ENCODE results near the gene RNF213.

Gene RNF213

DNA sequence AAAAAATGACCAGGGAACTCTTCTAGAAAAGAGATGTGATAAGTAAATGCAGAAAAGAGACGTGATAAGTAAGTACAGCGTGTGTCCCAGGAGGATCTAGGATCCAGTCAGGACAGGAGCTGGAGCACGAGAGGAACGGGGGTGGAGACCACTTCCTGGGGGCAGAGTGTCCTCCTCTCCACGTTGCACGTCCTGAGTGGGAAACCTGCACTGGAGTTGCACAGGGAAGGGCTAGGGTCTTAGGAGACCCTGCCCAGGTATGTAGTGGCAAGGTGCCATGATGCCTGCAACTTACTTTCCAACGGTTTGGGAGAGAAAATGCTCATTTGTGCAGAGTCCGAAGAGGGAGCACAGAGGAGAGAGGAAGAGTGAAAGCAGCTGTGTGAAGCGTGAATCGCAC lies 55.8 kb downstream of the RNF213 start:
- Histone ChIP-seq H3K27me3 (ENCODE audit: low read depth, low read length) (no peaks in the 10 kb centered on the region), H3K27ac (ENCODE audit: low read length) (no peak overlapping the region), H4K20me1 (ENCODE audit: insufficient read depth, low read length) (peaks cover 51% of the 10 kb centered on the region), H3K4me1 (ENCODE audit: low read length) (no peaks in the 10 kb centered on the region), H3K9me3 (ENCODE audit: insufficient read depth, low read length) (no peaks in the 10 kb centered on the region), H3K4me3 (ENCODE audit: low read length) (no peak overlapping the region), H2AFZ (ENCODE audit: low read depth, low read length) (no peak overlapping the region), H3K4me2 (ENCODE audit: low read length) (no peak overlapping the region), H3K36me3 (replicated peaks; ENCODE audit: low read depth, low read length) (peaks cover 62% of the 10 kb centered on the region), H3K79me2 (ENCODE audit: low read length) (peaks cover 25% of the 10 kb centered on the region), H3K9ac (ENCODE audit: low read length) (no peak overlapping the region)
- TF ChIP-seq EZH2phosphoT487 (IDR thresholded peaks at IDR 0.05; ENCODE audit: low read depth) = no peak
- TF ChIP-seq CTCF (IDR thresholded peaks at IDR 0.05; ENCODE audit: low read depth, low read length) = no peak

GRCh38 chr17:80316927-80317705 lies 56.5 kb downstream of the RNF213 start:
- Histone ChIP-seq H3K27ac (ENCODE audit: low read length) (no peak overlapping the region), H3K9me3 (ENCODE audit: insufficient read depth, low read length) (no peaks in the 10 kb centered on the region), H3K4me2 (ENCODE audit: low read length) (no peak overlapping the region), H4K20me1 (ENCODE audit: insufficient read depth, low read length) (peaks cover 49% of the 10 kb centered on the region), H2AFZ (ENCODE audit: low read depth, low read length) (no peak overlapping the region), H3K27me3 (ENCODE audit: low read depth, low read length) (no peaks in the 10 kb centered on the region), H3K4me1 (ENCODE audit: low read length) (no peaks in the 10 kb centered on the region), H3K9ac (ENCODE audit: low read length) (no peak overlapping the region), H3K4me3 (ENCODE audit: low read length) (no peak overlapping the region), H3K79me2 (ENCODE audit: low read length) (peaks cover 19% of the 10 kb centered on the region), H3K36me3 (replicated peaks; ENCODE audit: low read depth, low read length) (peaks cover 59% of the 10 kb centered on the region)
- no peak for TF ChIP-seq CTCF (IDR thresholded peaks at IDR 0.05; ENCODE audit: low read depth, low read length)

DNA sequence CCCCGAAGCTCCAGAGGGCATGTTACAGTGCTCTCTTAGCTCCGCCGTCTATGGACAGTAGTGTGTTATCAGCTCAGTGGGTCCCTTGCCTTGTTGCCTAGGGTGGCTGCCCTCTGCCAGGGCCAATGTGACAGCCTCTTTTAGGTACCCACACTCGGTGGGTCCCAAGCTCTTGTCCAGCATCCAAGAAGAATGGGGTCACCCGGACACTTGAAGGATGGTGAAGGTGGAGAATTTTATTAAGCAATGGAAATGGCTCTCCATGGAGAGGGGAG lies 57.0 kb downstream of the RNF213 start:
- Histone ChIP-seq H3K4me2 (ENCODE audit: low read length) (no peak overlapping the region), H3K27ac (ENCODE audit: low read length) (no peak overlapping the region), H3K9me3 (ENCODE audit: insufficient read depth, low read length) (no peaks in the 10 kb centered on the region), H3K27me3 (ENCODE audit: low read depth, low read length) (no peaks in the 10 kb centered on the region), H3K4me3 (ENCODE audit: low read length) (no peak overlapping the region), H2AFZ (ENCODE audit: low read depth, low read length) (no peak overlapping the region), H3K36me3 (replicated peaks; ENCODE audit: low read depth, low read length) (peaks cover 59% of the 10 kb centered on the region), H3K4me1 (ENCODE audit: low read length) (no peaks in the 10 kb centered on the region), H3K79me2 (ENCODE audit: low read length) (peaks cover 14% of the 10 kb centered on the region), H3K9ac (ENCODE audit: low read length) (no peak overlapping the region), H4K20me1 (ENCODE audit: insufficient read depth, low read length) (peaks cover 47% of the 10 kb centered on the region)
- TF ChIP-seq CTCF (IDR thresholded peaks at IDR 0.05; ENCODE audit: low read depth, low read length) (no peak), EZH2phosphoT487 (IDR thresholded peaks at IDR 0.05; ENCODE audit: low read depth) (no peak)

DNA sequence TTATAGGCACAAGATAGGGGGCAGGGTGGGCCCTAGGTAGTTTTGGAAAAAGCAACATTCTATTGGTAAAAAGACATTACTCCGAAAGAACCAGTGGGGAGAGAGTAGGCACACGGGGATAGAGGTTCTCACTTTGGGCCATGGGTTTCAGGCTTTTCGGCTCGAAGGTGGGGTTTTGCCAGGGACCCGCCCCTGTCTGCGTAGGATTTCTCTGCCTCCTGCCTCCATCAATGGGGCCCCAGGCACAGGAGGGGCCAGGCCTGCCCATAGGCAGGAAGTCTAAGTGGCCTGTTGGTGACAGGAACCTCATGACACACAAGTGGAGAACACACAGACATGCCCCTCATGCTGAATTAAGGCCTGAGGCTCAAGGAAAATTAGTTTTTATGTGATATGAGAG lies 57.5 kb downstream of the RNF213 start:
- Histone ChIP-seq H3K27me3 (ENCODE audit: low read depth, low read length) (no peaks in the 10 kb centered on the region), H3K4me2 (ENCODE audit: low read length) (no peak overlapping the region), H3K27ac (ENCODE audit: low read length) (no peak overlapping the region), H4K20me1 (ENCODE audit: insufficient read depth, low read length) (peaks cover 47% of the 10 kb centered on the region), H3K9ac (ENCODE audit: low read length) (no peak overlapping the region), H3K9me3 (ENCODE audit: insufficient read depth, low read length) (no peaks in the 10 kb centered on the region), H2AFZ (ENCODE audit: low read depth, low read length) (no peak overlapping the region), H3K4me1 (ENCODE audit: low read length) (no peaks in the 10 kb centered on the region), H3K79me2 (ENCODE audit: low read length) (peaks cover 14% of the 10 kb centered on the region), H3K36me3 (replicated peaks; ENCODE audit: low read depth, low read length) (peaks cover 59% of the 10 kb centered on the region), H3K4me3 (ENCODE audit: low read length) (no peak overlapping the region)
- TF ChIP-seq CTCF (IDR thresholded peaks at IDR 0.05; ENCODE audit: low read depth, low read length) (no peak), EZH2phosphoT487 (IDR thresholded peaks at IDR 0.05; ENCODE audit: low read depth) (no peak)

Measured in OCI-LY3 (cell line).